Measurements from ENCODE around the gene TNFAIP8.
A peak's percentile ranks its signal among the peaks of the same experiment; 100 is the strongest.
"Not testable (repeated sequence)": the region's sequence is repeated elsewhere in the genome, so short reads cannot be mapped to it uniquely, and the experiment has no call there.

TNFAIP8 gene

GRCh38 chr5:119426057-119426456 is 70.2 kb downstream of the TNFAIP8 start:
- H3K4me3 ChIP-seq (ENCODE audit: low read length): no peak overlapping the region
- TF ChIP-seq, protein P1, sequence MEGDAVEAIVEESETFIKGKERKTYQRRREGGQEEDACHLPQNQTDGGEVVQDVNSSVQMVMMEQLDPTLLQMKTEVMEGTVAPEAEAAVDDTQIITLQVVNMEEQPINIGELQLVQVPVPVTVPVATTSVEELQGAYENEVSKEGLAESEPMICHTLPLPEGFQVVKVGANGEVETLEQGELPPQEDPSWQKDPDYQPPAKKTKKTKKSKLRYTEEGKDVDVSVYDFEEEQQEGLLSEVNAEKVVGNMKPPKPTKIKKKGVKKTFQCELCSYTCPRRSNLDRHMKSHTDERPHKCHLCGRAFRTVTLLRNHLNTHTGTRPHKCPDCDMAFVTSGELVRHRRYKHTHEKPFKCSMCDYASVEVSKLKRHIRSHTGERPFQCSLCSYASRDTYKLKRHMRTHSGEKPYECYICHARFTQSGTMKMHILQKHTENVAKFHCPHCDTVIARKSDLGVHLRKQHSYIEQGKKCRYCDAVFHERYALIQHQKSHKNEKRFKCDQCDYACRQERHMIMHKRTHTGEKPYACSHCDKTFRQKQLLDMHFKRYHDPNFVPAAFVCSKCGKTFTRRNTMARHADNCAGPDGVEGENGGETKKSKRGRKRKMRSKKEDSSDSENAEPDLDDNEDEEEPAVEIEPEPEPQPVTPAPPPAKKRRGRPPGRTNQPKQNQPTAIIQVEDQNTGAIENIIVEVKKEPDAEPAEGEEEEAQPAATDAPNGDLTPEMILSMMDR (IDR thresholded peaks at IDR 0.05; ENCODE audit: insufficient read depth, low read depth, low read length, missing control alignments): no peak
- DNase-seq (ENCODE audit: low read depth): no peak

DNA sequence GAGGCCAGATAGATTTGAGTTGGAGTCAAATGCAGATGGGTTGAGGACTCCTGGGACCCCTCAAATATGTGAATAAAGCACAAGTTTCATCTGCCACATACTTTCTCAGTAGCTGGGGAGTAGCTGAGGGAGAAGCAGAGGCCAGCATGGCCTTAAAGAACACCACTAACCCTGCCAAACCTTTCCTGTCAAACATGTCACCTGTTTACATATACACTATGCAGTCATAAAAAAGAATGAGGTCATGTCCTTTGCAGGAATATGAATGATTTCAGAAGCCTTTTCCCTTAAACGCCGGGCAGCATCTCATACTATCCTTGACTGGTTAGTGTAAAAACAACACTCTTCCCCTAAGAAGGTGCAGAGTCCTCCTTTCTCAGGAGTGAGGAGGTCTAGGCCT is 71.2 kb downstream of the TNFAIP8 start:
- TF ChIP-seq, protein P1 (IDR thresholded peaks at IDR 0.05; ENCODE audit: insufficient read depth, low read depth, low read length, missing control alignments): no peak
- no peak overlapping the region for H3K4me3 ChIP-seq (ENCODE audit: low read length)
- no peak for DNase-seq (ENCODE audit: low read depth)

DNA sequence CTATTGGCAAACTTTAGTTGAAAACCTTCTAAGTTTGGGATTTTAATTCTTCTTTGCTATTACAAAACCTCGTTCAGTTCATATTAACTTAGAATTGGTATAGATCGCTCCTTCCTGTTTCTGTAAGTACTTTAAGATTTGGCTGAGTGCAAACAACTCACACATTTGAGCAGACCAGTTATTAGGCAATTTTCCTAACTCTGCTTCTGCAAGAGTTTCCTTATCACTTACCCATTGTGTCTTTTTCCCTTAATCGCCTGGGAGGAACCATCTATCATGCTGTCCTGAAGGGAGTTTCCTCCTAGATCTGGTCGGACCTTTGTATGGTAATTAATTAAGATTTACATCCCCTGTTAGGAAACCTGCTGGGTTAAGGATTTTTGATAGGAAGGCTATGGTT is 71.8 kb downstream of the TNFAIP8 start:
- not testable (repeated sequence) for DNase-seq (ENCODE audit: low read depth)

DNA sequence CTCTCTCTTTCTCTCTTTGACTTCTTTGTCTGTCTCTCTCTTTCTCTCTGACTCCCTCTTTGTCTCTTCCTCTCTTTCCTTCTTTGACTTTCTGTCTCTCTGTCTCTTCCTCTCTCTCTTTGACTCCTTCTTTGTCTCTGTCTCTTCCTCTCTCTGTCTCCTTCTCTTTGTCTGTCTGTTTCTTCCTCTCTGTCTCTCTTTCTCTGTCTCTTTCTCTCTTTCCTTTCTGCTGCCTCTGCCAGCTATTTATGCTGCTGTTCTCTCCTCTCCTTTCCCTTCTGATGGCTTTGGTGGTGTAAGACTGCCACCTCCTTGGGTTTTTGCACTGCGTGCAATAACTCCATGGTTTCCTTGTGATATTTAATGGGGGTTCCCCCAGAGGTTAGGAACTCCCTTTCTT is 72.3 kb downstream of the TNFAIP8 start:
- not testable (repeated sequence) for H3K4me3 ChIP-seq (ENCODE audit: low read length); DNase-seq (ENCODE audit: low read depth)

More for the DNA sequence above, 71.8 kb downstream of the TNFAIP8 start:
- H3K4me3 ChIP-seq (ENCODE audit: low read length): not testable (repeated sequence)

- H3K4me3 ChIP-seq (ENCODE audit: low read length); DNase-seq (ENCODE audit: low read depth): not testable (repeated sequence)
Observed at GRCh38 chr5:119428574-119428973, 72.8 kb downstream of the TNFAIP8 start.

DNA sequence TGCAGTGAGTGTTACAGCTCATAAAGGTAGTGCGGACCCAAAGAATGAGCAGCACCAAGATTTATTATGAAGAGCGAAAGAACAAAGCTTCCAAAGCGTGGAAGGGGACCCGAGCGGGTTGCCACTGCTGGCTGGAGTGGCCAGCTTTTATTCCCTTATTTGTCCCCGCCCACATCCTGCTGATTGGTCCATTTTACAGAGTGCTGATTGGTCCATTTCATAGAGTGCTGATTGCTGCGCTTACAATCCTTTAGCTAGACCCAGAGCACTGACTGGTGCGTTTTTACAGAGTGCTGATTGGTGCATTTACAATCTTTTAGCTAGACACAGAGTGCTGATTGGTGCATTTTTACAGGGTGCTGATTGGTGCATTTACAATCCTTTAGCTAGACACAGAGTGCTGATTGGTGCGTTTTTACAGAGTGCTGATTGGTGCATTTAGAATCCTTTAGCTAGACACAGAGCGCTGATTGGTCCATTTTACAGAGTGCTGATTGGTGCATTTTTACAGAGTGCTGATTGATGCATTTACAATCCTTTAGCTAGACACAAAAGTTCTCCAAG is 76.9 kb downstream of the TNFAIP8 start:
- not testable (repeated sequence) for DNase-seq (ENCODE audit: low read depth)

GRCh38 chr5:119435436-119436132 is 79.8 kb downstream of the TNFAIP8 start:
- no peak overlapping the region for H3K4me3 ChIP-seq (ENCODE audit: low read length)
- DNase-seq (ENCODE audit: low read depth): peak; percentile 69
- TF ChIP-seq, protein P1 (IDR thresholded peaks at IDR 0.05; ENCODE audit: insufficient read depth, low read depth, low read length, missing control alignments): peak; percentile 53

More for the DNA sequence above, 76.9 kb downstream of the TNFAIP8 start:
- not testable (repeated sequence) for H3K4me3 ChIP-seq (ENCODE audit: low read length)

DNA sequence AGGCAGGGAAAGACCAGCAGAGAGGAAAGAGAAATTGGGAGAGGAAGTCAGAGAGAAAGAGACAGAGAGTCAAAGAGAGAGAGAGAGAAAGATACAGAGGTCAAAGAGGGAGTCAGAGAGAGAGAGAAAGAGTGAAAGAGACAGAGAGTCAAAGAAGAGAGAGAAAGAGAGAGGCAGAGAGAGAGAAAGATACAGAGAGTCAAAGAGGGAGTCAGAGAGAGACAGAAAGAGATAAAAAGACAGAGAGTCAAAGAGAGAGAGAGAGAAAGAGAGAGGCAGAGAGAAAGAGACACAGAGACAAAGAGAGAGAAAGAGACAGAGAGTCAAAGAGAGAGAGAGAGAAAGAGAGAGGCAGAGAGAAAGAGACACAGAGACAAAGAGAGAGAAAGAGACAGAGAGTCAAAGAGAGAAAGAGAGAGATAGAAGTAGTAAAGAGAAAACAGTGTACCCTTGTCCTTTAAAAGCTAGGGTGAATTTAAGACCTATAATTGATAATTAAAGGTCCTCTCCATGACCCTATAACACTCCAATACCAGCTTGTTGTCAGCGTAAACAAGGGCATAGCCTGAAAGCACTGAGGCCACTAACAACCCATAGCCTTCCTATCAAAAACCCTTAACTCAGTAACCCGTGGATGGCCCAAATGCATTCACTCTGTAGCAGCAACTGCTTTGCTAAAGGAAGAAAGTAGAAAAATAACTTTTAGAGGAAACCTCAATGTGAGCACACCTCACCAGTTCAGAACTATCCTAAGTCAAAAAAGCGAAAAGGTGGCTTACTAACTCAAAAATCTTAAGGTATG is 82.2 kb downstream of the TNFAIP8 start:
- H3K4me3 ChIP-seq (ENCODE audit: low read length); DNase-seq (ENCODE audit: low read depth): not testable (repeated sequence)

- not testable (repeated sequence) for H3K4me3 ChIP-seq (ENCODE audit: low read length)
Observed at GRCh38 chr5:119438587-119438917, 82.7 kb downstream of the TNFAIP8 start.

GRCh38 chr5:119439140-119439631 is 83.4 kb downstream of the TNFAIP8 start:
- TF ChIP-seq, protein P1 (IDR thresholded peaks at IDR 0.05; ENCODE audit: insufficient read depth, low read depth, low read length, missing control alignments): no peak
- no peak overlapping the region for H3K4me3 ChIP-seq (ENCODE audit: low read length)
- DNase-seq (ENCODE audit: low read depth): peak; percentile 22

More at GRCh38 chr5:119438587-119438917, 82.7 kb downstream of the TNFAIP8 start:
- not testable (repeated sequence) for DNase-seq (ENCODE audit: low read depth)

DNA sequence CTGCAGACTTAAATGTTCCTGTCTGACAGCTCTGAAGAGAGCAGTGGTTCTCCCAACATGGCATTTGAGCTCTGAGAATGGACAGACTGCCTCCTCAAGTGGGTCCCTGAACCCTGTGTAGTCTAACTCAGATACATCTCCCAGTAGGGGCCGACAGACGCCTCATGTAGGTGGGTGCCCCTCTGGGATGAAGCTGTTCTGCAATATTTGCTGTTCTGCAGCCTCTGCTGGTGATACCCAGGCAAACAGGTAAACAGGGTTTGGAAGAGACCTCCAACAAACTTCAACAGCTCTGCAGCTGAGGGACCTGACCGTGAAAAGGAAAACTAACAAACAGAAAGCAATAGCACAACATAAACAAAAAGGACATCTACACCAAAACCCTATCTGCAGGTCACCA is 83.8 kb downstream of the TNFAIP8 start:
- H3K4me3 ChIP-seq (ENCODE audit: low read length); DNase-seq (ENCODE audit: low read depth): not testable (repeated sequence)

DNA sequence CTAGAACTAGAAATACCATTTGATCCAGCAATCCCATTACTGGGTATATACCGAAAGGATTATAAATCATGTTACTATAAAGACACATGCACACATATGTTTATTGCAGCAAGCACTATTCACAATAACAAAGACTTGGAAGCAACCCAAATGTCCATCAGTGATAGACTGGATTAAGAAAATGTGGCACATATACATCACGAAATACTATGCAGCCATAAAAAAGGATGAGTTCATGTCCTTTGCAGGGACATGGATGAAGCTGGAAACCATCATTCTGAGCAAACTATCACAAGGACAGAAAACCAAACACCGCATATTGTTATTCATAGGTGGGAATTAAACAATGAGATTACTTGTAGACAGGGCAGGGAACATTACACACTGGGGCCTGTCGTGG is 88.8 kb downstream of the TNFAIP8 start:
- H3K4me3 ChIP-seq (ENCODE audit: low read length); DNase-seq (ENCODE audit: low read depth): not testable (repeated sequence)
